SK-MEL-5 (cell line): Measurements from ENCODE around the gene AGBL3. TPM values are rescaled to one million over a fixed set of nuclear protein-coding genes. Genes with fewer than 3 reads are reported as not detected.

Source experiments
- DNase-seq: peaks from one replicate; pipeline ENCODE4 v3.0.0-alpha.2; 2016; ENCODE audit warnings: low read depth, low spot score
- in situ Hi-C: cut with HindIII; loops from 2 replicates; pipeline ENCODE4 v1.10.0; 2016; ENCODE audit warnings: low sequenced_read_pairs, high pct_unique_total_duplicates, low pct_unique_long_range_greater_than_20kb
- total RNA-seq: library from RNA; depleted of rRNA; stranded (reverse); fragments of >200 nt; shearing (Covaris generic); gene quantifications from 2 replicates; pipeline ENCODE4 v1.2.3, GENCODE V29; 2014

Gene AGBL3
- total RNA-seq, 1 experiment from 2014 or later: 0.90 TPM

- in situ Hi-C loops: no loop called here
- DNase-seq: no peak
Observed at GRCh38 chr7:135154734-135155133, 168.4 kb downstream of the AGBL3 start.

GRCh38 chr7:135156290-135156689 is 170.0 kb downstream of the AGBL3 start:
- in situ Hi-C loops: no loop called here
- no peak for DNase-seq

DNA sequence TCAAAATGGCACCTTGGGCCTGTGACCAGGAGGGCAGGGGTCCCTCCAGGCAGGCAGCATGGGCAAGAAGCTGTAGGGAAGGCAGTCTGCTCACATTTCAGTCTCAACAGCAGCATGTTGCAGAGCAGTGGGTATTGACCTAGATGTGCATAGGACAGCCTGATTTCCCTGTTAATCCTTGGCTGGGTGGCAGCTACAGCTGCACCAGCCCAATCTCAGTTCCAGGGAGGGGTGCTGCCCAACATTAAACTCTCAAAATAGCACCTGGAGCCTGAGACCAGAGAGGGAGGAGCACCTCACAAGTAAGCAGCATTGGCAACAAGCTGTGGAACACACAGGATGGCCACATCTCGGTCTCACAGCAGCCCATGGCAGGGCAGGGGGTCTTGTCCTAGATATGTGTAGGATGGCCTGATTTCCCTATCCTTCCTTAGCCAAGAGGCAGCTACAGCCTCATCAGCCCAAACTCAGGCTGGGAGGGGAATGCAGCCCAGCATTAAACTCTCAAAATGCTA is 171.9 kb downstream of the AGBL3 start:
- DNase-seq: no peak
- in situ Hi-C loops: no loop called here

- no peak for DNase-seq
- in situ Hi-C loops: no loop called here
Observed at GRCh38 chr7:135158874-135159273, 172.6 kb downstream of the AGBL3 start.

GRCh38 chr7:135159359-135160085 is 173.2 kb downstream of the AGBL3 start:
- DNase-seq: no peak
- in situ Hi-C loops: no loop called here

GRCh38 chr7:135160098-135160857 is 174.0 kb downstream of the AGBL3 start:
- no peak for DNase-seq
- in situ Hi-C loops: no loop called here

GRCh38 chr7:135160858-135161653 is 174.7 kb downstream of the AGBL3 start:
- DNase-seq: no peak
- in situ Hi-C loops: no loop called here

DNA sequence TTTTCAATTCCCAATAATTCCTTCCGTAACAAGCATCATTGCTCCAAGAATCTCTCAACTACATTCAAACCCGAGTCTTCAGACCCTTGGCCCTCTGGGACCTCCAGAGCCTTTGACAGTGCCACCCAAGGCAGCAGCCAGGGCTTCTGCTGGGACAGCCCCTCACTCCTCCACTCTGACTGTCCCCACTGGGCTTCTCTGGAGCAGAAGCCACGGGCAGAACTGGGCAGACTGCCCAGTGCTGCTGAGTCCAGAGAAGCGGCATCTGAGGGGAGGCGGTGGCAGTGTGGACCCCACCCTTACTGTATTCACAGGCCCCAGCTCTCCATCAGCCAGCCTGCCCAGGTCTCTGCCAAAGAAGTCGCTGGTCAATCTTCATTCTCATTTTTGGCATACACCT is 175.4 kb downstream of the AGBL3 start:
- no peak for DNase-seq
- in situ Hi-C loops: no loop called here

DNA sequence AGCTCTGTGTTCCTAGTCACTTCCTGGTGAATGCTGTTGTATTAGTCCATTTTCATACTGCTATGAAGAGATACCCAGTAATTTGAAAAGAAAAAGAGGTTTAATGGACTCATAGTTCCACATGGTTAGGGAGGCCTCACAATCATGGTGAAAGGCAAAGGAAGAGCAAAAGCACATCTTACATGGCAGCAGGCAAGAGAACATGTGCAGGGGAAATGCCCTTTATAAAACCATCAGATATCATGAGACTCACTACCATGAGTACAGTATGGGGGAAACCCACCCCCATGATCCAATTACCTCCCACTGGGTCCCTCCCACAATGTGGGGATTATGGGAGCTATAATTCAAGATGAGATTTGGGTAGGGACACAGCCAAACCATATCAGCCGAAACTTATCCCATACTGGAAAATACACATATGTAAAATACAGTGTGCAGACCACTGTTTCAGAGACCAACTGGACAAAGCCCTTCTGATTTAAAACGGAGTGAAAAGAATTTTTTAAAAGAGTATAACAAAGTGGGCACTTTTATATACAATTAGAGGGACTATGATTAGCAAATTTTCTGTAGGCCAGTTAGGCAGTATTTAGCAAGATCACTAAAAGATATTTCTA is 176.2 kb downstream of the AGBL3 start:
- no peak for DNase-seq
- in situ Hi-C loops: no loop called here

DNA sequence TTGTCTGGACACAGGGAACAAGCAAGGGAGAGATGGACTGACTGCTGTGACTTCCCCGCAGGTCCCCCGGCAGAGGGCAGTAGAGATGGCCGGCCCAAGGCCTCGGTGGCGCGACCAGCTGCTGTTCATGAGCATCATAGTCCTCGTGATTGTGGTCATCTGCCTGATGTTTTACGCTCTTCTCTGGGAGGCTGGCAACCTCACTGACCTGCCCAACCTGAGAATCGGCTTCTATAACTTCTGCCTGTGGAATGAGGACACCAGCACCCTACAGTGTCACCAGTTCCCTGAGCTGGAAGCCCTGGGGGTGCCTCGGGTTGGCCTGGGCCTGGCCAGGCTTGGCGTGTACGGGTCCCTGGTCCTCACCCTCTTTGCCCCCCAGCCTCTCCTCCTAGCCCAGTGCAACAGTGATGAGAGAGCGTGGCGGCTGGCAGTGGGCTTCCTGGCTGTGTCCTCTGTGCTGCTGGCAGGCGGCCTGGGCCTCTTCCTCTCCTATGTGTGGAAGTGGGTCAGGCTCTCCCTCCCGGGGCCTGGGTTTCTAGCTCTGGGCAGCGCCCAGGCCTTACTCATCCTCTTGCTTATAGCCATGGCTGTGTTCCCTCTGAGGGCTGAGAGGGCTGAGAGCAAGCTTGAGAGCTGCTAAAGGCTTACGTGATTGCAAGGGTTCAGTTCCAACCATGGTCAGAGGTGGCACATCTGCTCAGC is 178.2 kb downstream of the AGBL3 start:
- peak; percentile 95 for DNase-seq
- in situ Hi-C loops: no loop called here

DNA sequence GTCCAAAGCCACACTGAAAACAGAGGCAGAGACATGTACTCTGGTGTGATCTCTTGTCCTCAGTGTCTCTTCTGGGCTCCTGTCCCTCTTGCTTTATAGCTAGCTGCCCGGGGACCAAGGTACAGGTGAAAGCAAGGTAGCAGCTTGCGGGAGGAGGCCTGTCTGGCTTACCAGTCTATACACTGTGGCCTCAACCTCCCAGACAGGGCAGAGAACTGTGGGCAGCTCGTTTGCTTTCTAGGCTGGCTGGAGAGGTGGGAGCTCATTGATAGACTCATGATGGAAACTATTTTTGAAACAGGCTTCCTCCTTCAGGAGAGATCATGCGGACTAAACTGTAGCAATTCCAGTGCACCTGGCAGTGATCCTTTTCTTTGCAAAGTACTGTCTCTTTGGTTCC is 179.6 kb downstream of the AGBL3 start:
- in situ Hi-C loops: no loop called here
- DNase-seq: no peak

- in situ Hi-C loops: no loop called here
- DNase-seq: no peak
Observed at GRCh38 chr7:135166338-135166990, 180.2 kb downstream of the AGBL3 start.

- in situ Hi-C loops: no loop called here
- DNase-seq: no peak
Observed at GRCh38 chr7:135167365-135167917, 181.1 kb downstream of the AGBL3 start.

- in situ Hi-C loops: no loop called here
Observed at GRCh38 chr7:135168001-135168400, 181.7 kb downstream of the AGBL3 start.

DNA sequence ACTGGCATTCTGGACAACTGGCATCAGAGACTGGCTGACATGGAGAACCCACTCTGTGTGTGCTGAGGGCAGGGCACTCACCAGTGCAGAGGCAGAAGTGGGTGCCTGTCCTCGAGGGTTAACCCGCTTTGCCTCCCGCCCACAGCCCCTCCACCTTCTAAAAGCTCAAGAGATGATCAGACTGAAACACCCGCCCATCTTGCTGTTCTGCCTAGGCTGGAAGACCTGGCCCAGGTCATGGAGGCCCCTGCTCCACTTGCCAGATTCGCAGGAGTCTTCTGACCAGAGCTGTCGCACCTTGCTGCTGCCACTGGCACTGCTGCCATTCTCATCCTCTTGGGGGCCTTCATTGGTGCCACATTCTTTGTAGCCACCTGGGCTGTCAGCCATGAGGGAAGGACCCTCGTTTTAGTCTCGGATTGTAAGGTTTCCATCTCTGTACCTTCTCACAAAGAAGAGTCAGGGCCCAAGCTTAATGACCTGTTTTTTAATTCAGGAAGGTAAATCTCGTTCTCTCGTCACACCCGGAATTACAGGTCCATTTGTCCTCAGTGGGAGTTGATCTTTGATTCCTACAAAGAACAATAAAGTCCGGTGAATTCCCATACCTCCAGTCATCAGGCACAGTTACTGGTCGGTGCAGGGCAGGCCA is 182.3 kb downstream of the AGBL3 start:
- DNase-seq: no peak

More at GRCh38 chr7:135168001-135168400, 181.7 kb downstream of the AGBL3 start:
- peak; percentile 73 for DNase-seq

More for the DNA sequence above, 182.3 kb downstream of the AGBL3 start:
- in situ Hi-C loops: no loop called here
